ENCODE results near the gene POU2AF1. TPM values are rescaled to one million over a fixed set of nuclear protein-coding genes. Genes with fewer than 3 reads are reported as not detected.

POU2AF1 gene
- total and polyA plus RNA-seq, 2 of the 13 experiments (the other 11 are each of a cell fraction or from before 2014, with no cell fraction given): 1.9 to 3.6 TPM

DNA sequence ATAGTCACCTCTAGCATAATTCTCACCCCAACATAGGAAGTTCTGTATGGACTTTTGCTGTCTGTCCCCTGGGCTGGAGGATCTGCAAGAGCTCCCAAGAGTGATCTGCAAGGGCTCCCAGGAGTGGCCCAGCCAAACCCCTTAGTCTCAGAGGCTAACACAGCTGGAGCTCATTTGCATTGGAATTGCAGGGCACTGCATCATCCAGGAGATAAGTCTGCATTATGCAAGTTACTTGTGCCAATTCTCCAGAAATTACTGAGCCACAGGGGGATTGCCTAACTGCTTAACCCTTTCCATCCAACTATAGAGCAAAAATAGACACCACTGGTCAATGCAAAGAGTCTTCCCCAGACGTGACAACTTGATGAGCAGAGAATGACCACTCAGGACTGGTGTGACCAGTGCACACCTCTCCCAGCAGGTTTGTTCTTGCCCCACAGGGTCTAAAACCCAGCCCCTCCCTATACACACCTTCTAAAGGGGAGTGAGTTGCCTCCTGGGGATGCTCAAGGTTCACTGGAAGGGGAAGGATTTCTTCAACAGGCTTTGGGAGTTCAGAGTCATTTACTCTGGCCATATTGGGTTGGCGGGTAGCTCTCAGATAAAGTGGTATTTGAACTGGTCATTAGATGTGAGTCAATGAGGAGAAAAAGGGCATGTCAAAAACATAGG lies 42.4 kb downstream of the POU2AF1 start:
- no peak overlapping the region for H2AFZ ChIP-seq (ENCODE audit: low read length)
- peaks cover 67% of the 10 kb centered on the region for H3K4me1 ChIP-seq (ENCODE audit: insufficient read depth, low read length)
- peak overlapping the region; percentile 78 for H3K27ac ChIP-seq (ENCODE audit: extremely low read length, insufficient read depth, low read length)
- FAIRE-seq (no peak), ATAC-seq (no peak), DNase-seq (ENCODE audit: low spot score) (peak; percentile 45)
- peak overlapping the region; percentile 35 to 59 (median 49) for H3K4me3 ChIP-seq (replicated peaks in 1 of 3; ENCODE audit: insufficient read depth in 1 of 3, low read depth in 2 of 3, low read length in 3 of 3)
- H3K79me2 ChIP-seq (ENCODE audit: insufficient read depth, low read length): no peaks in the 10 kb centered on the region
- peak overlapping the region; percentile 90 for H3K4me2 ChIP-seq (ENCODE audit: low read depth, low read length)
- no peaks in the 10 kb centered on the region for H3K36me3 ChIP-seq (replicated peaks in 1 of 2; ENCODE audit: control insufficient read depth in 1 of 2, insufficient read depth in 2 of 2, low read length in 2 of 2)
- H3K9me3 ChIP-seq (ENCODE audit: low read length): peaks cover 12% of the 10 kb centered on the region
- in situ Hi-C loops (cut with HindIII; ENCODE audit: extremely low pct_ligation_motif_present, low pct_unique_long_range_greater_than_20kb): no loop called here
- peak overlapping the region; percentile 69 for H3K9ac ChIP-seq (ENCODE audit: insufficient read depth, low read depth, low read length)
- 45% methylated on average over 2 of the region's 2 CpGs for WGBS (ENCODE audit: low lambda C conversion rate)
- no peaks in the 10 kb centered on the region for H3K27me3 ChIP-seq (ENCODE audit: control insufficient read depth in 1 of 2, insufficient read depth in 2 of 2, low read length in 2 of 2)
- POLR2A ChIA-PET: interaction anchor here (1.0 to 8.2 kb wide), 14 partner anchors 9 to 84 kb away, joined by 3 to 197 read pairs (median 12); partner anchors contain the start of gene POU2AF3
- H4K20me1 ChIP-seq (ENCODE audit: insufficient read depth, low read length): no peaks in the 10 kb centered on the region
- CTCF ChIA-PET (ENCODE audit: low intra/inter-chr PET ratio, low total read pairs): interaction anchor here (2.1 kb wide), 1 partner anchor 23 kb away, joined by 6 read pairs; no protein-coding TSS in a partner anchor
- BruUV-seq (replicated peaks): no TSS peak
- intact Hi-C loops (cut with micrococcal nuclease; ENCODE audit: unreplicated experiment): no loop called here
- TF ChIP-seq ZUFSP (CRISPR knock-in tag; IDR thresholded peaks at IDR 0.05; ENCODE audit: borderline replicate concordance) (no peak), ZNF317 (CRISPR knock-in tag; IDR thresholded peaks at IDR 0.05) (no peak), ZBTB44 (CRISPR knock-in tag; IDR thresholded peaks at IDR 0.05) (no peak), ZNF468 (CRISPR knock-in tag; IDR thresholded peaks at IDR 0.05) (no peak), ZNF709 (CRISPR knock-in tag; IDR thresholded peaks at IDR 0.05) (no peak), ZMAT5 (CRISPR knock-in tag; IDR thresholded peaks at IDR 0.05; ENCODE audit: borderline replicate concordance, low read depth) (no peak), ZNF572 (CRISPR knock-in tag; IDR thresholded peaks at IDR 0.05) (0 out of 2 replicates have a peak, but pooled peaks have one; percentile 21), SOX5 (CRISPR knock-in tag; IDR thresholded peaks at IDR 0.05; ENCODE audit: borderline replicate concordance) (no peak), CEBPG (CRISPR knock-in tag; IDR thresholded peaks at IDR 0.05) (peak; percentile 88), ZNF296 (CRISPR knock-in tag; conservative IDR thresholded peaks at IDR 0.05) (no peak), CBFB (CRISPR knock-in tag; IDR thresholded peaks at IDR 0.05) (no peak), ZSCAN20 (CRISPR knock-in tag; IDR thresholded peaks at IDR 0.05; ENCODE audit: borderline replicate concordance) (no peak), HCFC1 (IDR thresholded peaks at IDR 0.05; ENCODE audit: low read depth, low read length) (no peak), ZNF782 (CRISPR knock-in tag; IDR thresholded peaks at IDR 0.05; ENCODE audit: borderline replicate concordance) (no peak; the same call in 1 of the 2 replicates), RXRB (CRISPR knock-in tag; IDR thresholded peaks at IDR 0.05; ENCODE audit: borderline replicate concordance) (no peak), ZNF33A (CRISPR knock-in tag; IDR thresholded peaks at IDR 0.05; ENCODE audit: borderline replicate concordance) (no peak), ZNF775 (CRISPR knock-in tag; IDR thresholded peaks at IDR 0.05; ENCODE audit: borderline replicate concordance) (no peak), HDAC1 (CRISPR knock-in tag; IDR thresholded peaks at IDR 0.05) (peak; percentile 4; the same call in 1 of the 2 replicates), ELF1 (CRISPR knock-in tag; IDR thresholded peaks at IDR 0.05) (no peak), ZNF343 (CRISPR knock-in tag; IDR thresholded peaks at IDR 0.05) (no peak)
- TF ChIP-seq, protein P1, sequence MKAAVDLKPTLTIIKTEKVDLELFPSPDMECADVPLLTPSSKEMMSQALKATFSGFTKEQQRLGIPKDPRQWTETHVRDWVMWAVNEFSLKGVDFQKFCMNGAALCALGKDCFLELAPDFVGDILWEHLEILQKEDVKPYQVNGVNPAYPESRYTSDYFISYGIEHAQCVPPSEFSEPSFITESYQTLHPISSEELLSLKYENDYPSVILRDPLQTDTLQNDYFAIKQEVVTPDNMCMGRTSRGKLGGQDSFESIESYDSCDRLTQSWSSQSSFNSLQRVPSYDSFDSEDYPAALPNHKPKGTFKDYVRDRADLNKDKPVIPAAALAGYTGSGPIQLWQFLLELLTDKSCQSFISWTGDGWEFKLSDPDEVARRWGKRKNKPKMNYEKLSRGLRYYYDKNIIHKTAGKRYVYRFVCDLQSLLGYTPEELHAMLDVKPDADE (CRISPR knock-in tag; IDR thresholded peaks at IDR 0.05): no peak
